NCI-H345 treated with DMSO at 0.1 percent for 48 hours (cell line): ENCODE data around the gene FES.
A peak's percentile ranks its signal among the peaks of the same experiment; 100 is the strongest.
"Not testable (repeated sequence)": the region's sequence is repeated elsewhere in the genome, so short reads cannot be mapped to it uniquely, and the experiment has no call there.

Experiments used
- DNase-seq: peaks from one replicate; lab custom pipeline; 2025; ENCODE audit not compliant: unreplicated experiment; lab: John Stamatoyannopoulos, UW

FES gene

DNA sequence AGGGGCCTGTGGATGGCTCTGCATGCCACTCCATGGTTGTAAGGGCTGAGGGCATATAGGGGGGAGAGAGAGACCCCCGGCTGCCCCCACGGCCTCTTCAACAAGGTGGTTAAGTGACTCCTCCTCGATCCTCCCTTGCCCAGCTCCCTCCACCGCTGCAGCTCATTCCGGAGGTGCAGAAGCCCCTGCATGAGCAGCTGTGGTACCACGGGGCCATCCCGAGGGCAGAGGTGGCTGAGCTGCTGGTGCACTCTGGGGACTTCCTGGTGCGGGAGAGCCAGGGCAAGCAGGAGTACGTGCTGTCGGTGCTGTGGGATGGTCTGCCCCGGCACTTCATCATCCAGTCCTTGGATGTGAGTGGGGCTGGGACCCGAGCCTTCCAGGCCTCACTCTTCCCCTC is 6.5 kb downstream of the FES start:
- no peak for DNase-seq

DNA sequence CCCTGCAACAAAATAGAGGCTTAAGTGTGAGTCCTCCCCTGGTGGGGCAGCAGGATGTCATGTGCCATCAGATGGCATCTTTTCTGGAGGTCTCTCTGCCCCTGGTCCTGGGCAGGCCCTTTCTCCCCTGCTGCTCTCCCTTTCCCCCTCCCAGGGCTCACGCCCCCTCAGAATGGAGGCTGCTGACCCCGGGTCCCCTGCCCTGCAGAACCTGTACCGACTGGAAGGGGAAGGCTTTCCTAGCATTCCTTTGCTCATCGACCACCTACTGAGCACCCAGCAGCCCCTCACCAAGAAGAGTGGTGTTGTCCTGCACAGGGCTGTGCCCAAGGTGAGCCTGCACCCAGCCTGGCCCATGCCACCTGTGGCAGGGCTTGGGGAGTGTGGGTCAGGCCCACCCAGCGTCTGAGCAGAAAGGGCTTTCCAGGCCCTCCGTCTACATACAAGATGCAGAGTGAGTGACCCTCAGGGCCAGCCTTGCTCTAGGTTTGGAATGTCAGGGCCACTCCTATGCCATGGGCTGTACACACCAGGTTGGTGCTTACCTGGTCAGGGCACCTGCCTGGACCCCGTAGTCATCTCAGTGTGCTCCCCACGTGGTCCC is 7.1 kb downstream of the FES start:
- DNase-seq: no peak

DNA sequence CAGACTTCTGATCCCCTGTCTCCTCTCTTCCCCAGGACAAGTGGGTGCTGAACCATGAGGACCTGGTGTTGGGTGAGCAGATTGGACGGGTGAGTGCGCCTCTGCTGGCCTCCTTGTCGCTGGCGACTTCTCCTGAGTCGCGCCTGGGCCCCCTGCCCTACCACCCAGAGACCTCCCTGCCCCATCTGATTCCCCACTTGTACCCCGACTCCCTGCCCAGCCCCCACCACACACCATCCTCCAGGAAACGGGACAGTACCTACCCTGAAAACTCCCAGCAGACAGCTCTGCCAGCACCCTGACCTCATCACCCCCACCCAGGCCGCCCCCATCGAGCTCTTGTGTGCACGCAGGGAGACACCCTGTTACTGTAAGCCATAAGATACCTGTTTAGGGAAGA is 7.7 kb downstream of the FES start:
- no peak for DNase-seq

DNA sequence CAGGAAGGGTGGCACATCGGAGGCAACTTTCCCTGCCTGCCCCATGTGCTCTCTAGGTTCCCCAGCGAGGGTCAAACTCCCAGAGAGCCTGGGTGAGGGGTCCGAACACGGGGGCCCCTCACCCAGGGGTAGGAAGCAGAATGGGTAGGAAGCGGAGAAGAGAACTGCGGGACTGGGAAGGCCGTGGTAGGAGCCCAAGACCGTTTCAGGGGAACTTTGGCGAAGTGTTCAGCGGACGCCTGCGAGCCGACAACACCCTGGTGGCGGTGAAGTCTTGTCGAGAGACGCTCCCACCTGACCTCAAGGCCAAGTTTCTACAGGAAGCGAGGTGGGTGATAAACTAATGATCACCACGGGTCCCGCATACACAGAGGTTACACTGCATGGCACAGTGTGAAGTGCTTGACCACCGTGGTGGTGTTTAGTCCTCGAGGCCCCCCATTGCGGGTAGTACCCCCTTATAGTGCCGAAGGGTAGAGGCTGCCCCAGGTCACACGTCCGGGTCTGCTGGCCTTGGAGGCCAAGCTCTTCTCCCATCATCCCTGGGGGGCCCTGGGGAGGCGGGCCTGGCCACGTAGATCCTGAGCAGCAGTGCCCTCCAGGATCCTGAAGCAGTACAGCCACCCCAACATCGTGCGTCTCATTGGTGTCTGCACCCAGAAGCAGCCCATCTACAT is 8.3 kb downstream of the FES start:
- no peak for DNase-seq

DNA sequence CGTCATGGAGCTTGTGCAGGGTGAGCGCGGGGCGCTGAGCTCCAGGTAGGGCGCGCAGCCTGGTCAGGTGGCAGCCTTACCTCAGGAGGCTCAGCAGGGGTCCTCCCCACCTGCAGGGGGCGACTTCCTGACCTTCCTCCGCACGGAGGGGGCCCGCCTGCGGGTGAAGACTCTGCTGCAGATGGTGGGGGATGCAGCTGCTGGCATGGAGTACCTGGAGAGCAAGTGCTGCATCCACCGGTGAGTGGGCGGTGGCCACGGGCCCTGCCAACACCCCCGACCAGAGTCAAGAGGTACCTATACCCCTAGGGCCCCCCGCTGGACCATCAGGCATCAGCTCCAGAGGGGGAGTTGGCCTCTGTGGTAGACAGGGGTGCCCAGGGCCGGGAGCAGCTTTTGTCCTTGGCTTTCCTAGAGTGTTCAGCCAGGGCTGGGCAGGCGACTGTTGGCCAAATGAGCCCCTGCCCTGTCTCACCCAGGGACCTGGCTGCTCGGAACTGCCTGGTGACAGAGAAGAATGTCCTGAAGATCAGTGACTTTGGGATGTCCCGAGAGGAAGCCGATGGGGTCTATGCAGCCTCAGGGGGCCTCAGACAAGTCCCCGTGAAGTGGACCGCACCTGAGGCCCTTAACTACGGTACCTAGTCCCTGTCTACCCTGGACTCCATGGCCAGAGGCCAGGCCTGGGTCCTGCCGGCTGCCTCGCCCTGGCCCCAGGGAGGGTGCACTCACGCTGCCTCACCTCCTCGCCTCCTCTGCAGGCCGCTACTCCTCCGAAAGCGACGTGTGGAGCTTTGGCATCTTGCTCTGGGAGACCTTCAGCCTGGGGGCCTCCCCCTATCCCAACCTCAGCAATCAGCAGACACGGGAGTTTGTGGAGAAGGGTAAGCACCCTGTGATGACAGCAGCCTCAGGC is 9.1 kb downstream of the FES start:
- no peak for DNase-seq

DNA sequence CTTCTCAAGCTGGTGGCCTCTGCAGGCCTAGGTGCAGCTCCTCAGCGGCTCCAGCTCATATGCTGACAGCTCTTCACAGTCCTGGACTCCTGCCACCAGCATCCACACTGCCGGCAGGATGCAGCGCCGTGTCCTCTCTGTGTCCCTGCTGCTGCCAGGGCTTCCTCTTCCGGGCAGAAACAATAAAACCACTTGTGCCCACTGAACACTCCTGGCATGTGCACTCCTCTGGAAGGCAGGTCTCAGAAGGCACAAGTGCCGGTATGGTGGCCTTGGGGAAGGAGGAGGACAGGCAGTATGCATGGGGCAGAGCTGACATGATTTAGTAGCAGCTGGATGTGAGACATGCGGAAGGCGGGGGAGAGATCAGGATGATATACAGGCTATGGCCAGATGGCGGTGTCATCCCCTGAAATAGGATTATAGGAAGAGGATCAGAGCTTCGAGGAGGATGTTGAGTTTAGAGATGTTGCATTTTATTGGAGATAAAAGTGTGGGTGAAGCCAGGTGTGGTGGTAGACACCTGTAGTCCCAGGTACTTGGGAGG is 11.3 kb downstream of the FES start:
- DNase-seq: no peak

DNA sequence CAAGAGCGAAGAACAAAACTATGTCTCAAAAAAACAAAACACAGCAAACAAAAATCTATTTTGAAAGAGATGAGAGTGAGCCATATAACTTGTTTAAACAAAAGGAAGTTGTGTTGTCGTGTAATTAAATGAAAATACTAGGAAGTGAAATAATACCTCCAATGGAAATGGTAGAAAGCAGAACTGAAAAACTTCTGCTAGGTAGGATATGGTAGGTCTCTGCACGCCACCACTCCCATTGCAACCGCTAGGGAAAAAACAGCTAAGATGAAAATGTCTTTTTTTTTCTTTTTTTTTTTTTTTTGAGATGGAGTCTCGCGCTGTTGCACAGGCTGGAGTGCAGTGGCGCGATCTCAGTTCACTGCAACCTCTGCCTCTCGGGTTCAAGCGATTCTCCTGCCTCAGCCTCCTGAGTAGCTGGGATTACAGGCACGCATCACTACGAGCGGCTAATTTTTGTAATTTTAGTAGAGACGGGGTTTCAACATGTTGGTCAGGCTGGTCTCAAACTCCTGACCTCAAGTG is 12.9 kb downstream of the FES start:
- not testable (repeated sequence) for DNase-seq

DNA sequence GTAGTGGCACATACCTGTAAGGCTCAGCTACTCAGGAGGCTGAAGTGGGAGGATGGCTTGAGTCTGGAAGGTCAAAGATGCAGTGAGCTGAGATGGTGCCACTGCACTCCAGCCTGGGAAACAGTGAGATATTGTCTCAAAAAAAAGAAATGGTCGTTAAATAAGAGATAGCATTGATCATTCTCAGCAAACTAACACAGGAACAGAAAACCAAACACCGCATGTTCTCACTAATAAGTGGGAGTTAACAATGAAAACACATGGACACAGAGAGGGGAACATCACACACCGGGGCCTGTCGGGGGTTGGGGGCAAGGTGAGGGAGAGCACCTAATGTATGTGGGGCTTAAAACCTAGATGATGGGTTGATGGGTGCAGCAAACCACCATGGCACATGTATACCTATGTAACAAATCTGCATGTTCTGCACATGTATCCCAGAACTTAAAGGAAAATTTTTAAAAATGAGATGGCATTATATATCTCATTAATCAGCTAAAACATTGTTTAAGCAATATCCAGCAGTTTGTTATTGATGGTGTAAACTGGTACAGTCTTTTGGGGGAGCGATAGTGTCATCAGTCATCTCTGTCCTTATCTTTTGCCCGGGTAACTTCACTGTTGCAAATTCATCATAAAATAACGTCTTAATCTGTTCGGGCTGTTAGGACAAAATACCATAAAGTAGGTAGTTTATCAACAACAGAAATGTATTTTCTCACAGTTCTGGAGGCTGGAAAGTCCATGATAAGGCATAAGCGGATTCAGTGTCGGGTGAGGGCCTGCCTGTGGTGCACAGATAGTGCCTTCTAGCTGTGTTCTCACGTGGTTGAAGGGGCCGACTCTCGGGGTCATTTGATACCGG is 17.1 kb downstream of the FES start:
- DNase-seq: no peak

DNA sequence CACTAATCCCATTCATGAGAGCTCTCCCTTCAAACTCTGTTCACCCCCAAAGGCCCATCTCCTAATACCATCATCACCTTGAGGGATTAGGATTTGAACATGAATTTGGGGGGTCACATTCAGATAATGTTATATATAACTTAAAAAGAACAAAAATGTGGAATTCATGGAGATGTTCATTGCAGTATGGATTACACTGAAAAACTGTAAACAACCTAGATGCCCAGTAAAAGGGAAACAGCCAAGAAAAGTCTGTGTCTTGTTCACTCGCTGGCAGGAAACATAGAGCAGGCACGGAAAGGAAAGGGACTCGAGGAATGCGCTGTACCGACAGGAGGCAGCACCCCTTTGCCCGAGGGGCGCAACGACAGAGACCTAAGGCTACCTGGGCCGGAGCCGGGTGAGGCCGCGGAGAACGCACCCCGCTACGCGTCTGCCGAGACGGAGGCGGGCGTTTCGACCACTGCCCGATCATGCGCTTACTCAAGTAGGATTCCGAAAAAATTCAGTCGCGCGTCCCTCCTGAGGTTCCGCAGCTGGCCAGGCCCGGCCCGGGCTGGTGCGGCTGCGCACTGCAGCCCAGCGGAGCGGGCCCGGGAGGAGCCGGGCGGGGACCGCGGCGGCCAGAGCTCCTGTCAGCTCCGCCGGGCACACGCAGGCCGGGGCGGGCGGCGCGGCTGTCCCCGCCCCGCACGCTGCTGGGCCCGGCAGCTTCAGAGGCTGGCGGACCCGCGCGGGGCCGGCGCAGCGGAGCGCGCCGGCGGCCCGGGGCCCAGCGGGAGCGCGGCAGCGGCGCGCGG is 17.9 kb downstream of the FES start:
- DNase-seq: peak; percentile 39

DNA sequence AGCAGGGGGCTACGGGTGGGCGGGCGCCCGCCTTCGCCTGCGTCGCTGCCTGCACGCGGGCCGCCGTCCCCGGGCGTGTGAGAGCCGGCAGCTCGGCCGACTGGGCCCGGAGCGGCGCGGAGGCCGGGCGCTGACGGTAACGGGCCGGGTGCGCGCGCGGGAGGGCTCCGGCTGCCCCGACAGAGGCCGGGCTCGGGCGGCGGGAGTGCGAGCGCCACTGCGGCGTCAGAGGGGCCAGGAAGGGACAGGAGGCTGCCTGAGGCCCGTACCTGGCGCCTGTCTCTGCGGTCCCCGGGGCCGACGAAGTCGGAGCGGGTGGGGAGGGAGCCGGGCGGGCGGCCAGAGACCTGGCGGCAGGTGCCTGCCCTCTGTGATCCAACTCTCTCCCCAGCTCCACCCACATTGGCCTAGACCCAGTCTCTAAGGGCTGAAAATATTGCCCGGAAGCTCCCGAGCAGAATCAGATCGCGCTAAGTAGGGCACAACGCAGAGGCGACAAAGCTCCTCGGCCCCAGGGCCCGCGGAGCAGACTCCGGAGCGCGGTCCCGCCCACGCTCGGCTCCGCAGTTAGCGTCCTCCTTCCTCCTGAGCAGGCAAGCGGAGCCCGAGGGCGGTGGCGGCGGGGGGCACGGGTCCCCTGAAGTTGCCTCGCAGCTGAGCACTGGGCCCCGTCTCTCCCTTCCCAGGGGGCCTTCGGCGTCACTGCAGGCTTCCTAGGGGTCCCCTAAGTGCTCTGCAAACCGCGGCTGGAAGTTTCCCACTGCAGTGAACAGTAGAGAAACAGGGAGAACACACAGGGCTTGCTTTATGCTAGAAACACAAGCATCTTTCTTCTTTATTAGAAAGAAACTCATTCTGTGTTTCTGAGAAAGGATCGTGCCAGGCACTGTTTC is 18.8 kb downstream of the FES start, which contains the start of gene MAN2A2:
MAN2A2 (plus strand) TSS at position 463 of the 893 bp plus-strand sequence. CDS start 906 bp downstream, outside the sequence.
- DNase-seq: peak; percentile 17

DNA sequence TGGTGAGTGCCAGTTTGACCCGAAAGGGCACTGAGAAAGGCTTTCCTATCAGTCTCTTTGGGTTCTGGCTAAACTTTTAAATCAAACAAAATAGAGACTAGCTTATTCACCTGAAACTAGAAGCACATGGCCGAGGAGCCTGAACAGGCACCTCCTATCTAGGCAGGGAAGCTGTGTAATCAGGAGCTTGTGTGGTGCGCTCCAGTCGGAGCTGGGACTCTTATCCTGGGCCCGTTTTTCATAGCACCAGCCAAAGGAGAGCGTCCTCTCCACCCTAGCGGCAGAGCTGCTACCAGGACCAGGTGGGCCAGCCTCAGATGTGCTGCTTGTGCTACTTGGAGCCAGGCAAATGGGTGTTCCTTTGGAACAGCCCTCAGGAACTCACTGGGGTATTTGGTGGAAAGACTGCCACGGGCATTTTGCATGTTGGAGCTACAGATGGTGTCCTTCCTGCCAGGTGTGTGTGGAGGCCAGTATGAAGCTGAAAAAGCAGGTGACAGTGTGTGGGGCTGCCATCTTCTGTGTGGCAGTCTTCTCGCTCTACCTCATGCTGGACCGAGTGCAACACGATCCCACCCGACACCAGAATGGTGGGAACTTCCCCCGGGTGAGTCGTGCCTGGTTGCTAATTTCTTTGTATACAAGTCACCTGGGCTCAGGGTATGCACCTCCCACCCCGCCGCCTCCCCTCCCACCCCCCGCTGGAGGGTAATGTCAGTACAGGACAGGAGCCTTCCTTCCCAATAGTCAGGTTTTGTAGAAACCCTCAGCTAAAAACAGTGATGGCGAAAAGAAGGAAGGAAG is 19.6 kb downstream of the FES start:
- peak; percentile 17 for DNase-seq

DNA sequence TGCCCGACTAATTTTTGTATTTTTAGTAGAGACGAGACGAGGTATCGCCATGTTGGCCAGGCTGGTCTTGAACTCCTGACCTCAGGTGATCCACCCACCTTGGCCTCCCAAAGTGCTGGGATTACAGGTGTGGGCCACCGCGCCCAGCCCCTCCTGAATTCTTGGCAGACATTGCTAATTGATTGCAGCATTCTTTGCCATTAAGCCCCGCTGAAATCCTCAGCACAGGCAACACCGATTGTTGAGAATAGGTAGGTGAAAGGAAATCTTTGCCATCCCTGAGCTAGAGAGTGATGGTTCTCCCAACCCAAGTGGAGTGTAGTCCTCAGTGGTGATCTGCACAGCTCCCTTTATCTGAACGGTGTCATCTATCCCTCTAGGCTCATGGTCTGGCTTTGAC is 20.4 kb downstream of the FES start:
- no peak for DNase-seq

DNA sequence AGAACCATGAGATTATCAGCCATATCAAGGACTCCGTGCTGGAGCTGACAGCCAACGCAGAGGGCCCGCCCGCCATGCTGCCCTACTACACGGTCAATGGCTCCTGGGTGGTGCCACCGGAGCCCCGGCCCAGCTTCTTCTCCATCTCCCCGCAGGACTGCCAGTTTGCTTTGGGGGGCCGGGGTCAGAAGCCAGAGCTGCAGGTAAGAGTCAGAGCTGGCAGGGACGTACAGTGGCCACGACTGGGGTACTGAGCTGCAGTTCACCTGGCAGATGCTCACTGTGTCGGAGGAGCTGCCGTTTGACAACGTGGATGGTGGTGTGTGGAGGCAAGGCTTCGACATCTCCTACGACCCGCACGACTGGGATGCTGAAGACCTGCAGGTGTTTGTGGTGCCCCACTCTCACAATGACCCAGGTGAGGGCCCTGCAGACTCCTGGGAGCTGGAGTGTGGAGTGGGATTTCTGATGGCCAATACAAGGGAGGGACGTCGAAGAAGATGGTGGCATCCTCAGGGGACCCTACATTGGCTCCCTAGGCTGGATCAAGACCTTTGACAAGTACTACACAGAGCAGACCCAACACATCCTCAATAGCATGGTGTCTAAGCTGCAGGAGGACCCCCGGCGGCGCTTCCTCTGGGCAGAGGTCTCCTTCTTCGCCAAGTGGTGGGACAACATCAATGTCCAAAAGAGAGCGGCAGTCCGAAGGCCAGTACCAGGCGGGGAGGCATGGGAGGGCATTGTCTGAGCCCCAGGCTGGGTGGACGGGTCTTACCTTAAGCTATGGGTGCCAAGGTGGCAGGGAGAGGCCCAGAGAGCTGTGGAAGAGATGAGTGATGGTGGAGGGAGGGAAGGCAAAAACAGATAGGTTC is 21.2 kb downstream of the FES start:
- no peak for DNase-seq

DNA sequence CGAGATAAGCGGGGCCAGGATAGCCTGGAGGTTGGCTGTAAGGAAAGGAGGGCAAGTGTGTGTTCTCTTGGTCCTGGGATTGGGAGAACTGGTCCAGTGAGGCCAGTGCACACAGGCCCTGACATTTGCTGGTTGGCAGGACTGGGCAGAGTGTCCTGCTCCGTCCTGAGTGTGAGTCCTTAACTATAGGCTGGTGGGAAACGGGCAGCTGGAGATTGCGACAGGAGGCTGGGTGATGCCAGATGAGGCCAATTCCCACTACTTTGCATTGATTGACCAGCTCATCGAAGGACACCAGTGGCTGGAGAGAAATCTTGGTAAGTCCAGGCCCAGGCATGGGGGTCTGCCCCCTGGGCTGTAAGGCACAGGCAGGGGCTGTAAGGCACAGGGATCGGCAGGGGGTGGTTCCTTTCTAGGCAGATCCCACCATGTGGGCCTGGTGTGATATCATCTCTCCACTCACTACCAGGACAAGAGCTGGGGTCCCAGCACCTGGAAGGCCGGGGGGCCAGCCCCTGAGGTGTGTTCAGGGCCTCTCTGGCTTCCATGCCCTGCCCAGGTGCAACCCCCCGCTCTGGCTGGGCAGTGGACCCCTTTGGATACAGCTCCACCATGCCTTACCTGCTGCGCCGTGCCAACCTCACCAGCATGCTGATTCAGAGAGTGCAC is 22.0 kb downstream of the FES start:
- DNase-seq: no peak

DNA sequence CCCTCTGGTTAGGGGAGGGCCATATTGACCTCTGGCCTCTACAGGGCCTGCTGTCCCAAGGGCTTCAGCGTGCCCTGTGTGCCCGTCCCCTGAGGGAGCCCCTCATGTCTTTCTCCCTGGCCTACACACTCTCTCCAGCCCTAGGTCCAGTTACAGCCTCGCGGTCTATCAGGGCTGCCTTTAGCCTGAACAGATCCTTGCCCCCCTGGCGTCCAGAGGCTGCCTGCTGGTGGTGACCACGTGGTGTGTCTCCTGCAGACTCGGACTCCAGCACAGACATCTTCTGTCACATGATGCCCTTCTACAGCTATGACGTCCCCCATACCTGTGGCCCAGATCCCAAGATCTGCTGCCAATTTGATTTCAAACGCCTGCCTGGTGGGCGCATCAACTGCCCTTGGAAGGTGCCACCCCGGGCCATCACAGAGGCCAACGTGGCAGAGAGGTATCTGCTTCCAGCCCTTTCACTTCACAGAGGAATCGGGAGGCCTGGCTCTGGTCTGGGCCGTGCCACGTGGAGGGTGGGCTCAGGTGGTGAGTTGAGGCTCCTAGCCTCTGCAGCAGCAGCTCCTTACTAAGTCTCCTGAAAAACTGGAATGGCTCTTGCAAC is 22.9 kb downstream of the FES start:
- DNase-seq: no peak
